Caco-2 (cell line): Measurements from ENCODE around the gene ENOX1. TPM values are rescaled to one million over a fixed set of nuclear protein-coding genes. Genes with fewer than 3 reads are reported as not detected.

ENCODE experiments used
- BruUV-seq: library from RNA; stranded (reverse); fragments of 400-500 nt; replicated peaks from 2 replicates; lab custom pipeline; 2021; lab: Mats Ljungman, UMichigan
- CTCF ChIA-PET: fragments of 300-600 bp; sonication (Branson Sonifier 250); formaldehyde crosslinking; loops from one replicate; lab custom pipeline; 2022; ENCODE audit warnings: antibody characterized with exemption; lab: Charles Lee
- POLR2A ChIA-PET: fragments of 300-600 bp; sonication (Branson Sonifier 250); formaldehyde crosslinking; loops from one replicate; lab custom pipeline; 2022; ENCODE audit warnings: antibody characterized with exemption; lab: Charles Lee
- DNase-seq, 2 experiments: peaks; one replicate each; pipeline versions ENCODE4 v3.0.0 to v3.0.0-alpha.2; 2020 to 2022
- H3K27me3 ChIP-seq: replicated peaks from 2 replicates; pipeline ENCODE4 v1.6.0; 2011; ENCODE audit warnings: low read length; ENCODE audit not compliant: control insufficient read depth, insufficient read depth
- H3K36me3 ChIP-seq: 2 replicates; pipeline ENCODE4 v1.5.1; 2011; ENCODE audit warnings: low read length; ENCODE audit not compliant: control insufficient read depth, insufficient read depth
- H3K4me1 ChIP-seq: fragments of 250-450 bp; sonication (Bioruptor Pico); 2 replicates; pipeline ENCODE4 v1.5.1; 2020; ENCODE audit warnings: mild to moderate bottlenecking
- H3K4me3 ChIP-seq: 2 replicates; pipeline ENCODE4 v1.5.1; 2011; ENCODE audit warnings: low read depth, mild to moderate bottlenecking, control low read depth, low read length
- H3K9me3 ChIP-seq: fragments of 250-450 bp; sonication (Bioruptor Pico); 2 replicates; pipeline ENCODE4 v1.5.1; 2020; ENCODE audit warnings: mild to moderate bottlenecking, moderate library complexity
- H3K27ac Mint-ChIP-seq: one replicate; pipeline ENCODE4 v1.8.0; 2022; ENCODE audit warnings: mixed read lengths; ENCODE audit not compliant: unreplicated experiment
- H3K27me3 Mint-ChIP-seq: one replicate; pipeline ENCODE4 v1.8.0; 2022; ENCODE audit warnings: mixed read lengths; ENCODE audit not compliant: insufficient read depth, unreplicated experiment
- H3K36me3 Mint-ChIP-seq: one replicate; pipeline ENCODE4 v1.8.0; 2022; ENCODE audit warnings: mild to moderate bottlenecking, mixed read lengths; ENCODE audit not compliant: insufficient read depth, unreplicated experiment
- H3K4me1 Mint-ChIP-seq: one replicate; pipeline ENCODE4 v1.8.0; 2022; ENCODE audit warnings: low read depth, mixed read lengths; ENCODE audit not compliant: unreplicated experiment
- H3K4me3 Mint-ChIP-seq: one replicate; pipeline ENCODE4 v1.8.0; 2022; ENCODE audit warnings: mild to moderate bottlenecking, moderate library complexity, mixed read lengths; ENCODE audit not compliant: unreplicated experiment
- H3K9me3 Mint-ChIP-seq: one replicate; pipeline ENCODE4 v1.8.0; 2022; ENCODE audit warnings: mixed read lengths; ENCODE audit not compliant: unreplicated experiment
- intact Hi-C: fragments of 100-400 bp; cut with micrococcal nuclease; formaldehyde crosslinking; loops from one replicate; pipeline ENCODE4 v1.10.0; 2022; ENCODE audit not compliant: unreplicated experiment
- total RNA-seq: library from RNA; stranded (reverse); gene quantifications from 2 replicates; pipeline ENCODE4 v1.2.3, GENCODE V29; 2022
- TF ChIP-seq, protein P1 (sequence below), 2 experiments: fragments of 200-600 bp in 1 of 2; IDR thresholded peaks; 1 replicate in 1 of 2; 2 replicates in 1 of 2; pipeline versions ENCODE4 v1.5.1 to v1.8.0; 2011 to 2022; ENCODE audit warnings: antibody characterized with exemption in 1 of 2, control low read depth in 1 of 2, inconsistent platforms in 1 of 2, low read depth in 1 of 2, low read length in 1 of 2, mild to moderate bottlenecking in 1 of 2, moderate library complexity in 1 of 2; ENCODE audit not compliant: insufficient read depth in 1 of 2, severe bottlenecking in 1 of 2, unreplicated experiment in 1 of 2

Gene ENOX1
- total RNA-seq, 1 experiment from 2014 or later: 9.1 TPM

GRCh38 chr13:43464578-43465264, 322.1 kb downstream of the ENOX1 start:
- BruUV-seq: no TSS peak
- DNase-seq: no peak
- Mint-ChIP-seq H3K4me1 (no peaks in the 10 kb centered on the region), H3K36me3 (no peaks in the 10 kb centered on the region), H3K27ac (no peak overlapping the region), H3K4me3 (no peak overlapping the region), H3K9me3 (no peaks in the 10 kb centered on the region), H3K27me3 (no peaks in the 10 kb centered on the region)
- CTCF ChIA-PET: no interaction called here
- H3K36me3 ChIP-seq: no peaks in the 10 kb centered on the region
- no peaks in the 10 kb centered on the region for H3K9me3 ChIP-seq
- no peaks in the 10 kb centered on the region for H3K27me3 ChIP-seq
- no peak overlapping the region for H3K4me3 ChIP-seq
- no peaks in the 10 kb centered on the region for H3K4me1 ChIP-seq
- POLR2A ChIA-PET: no interaction called here
- TF ChIP-seq, protein P1, sequence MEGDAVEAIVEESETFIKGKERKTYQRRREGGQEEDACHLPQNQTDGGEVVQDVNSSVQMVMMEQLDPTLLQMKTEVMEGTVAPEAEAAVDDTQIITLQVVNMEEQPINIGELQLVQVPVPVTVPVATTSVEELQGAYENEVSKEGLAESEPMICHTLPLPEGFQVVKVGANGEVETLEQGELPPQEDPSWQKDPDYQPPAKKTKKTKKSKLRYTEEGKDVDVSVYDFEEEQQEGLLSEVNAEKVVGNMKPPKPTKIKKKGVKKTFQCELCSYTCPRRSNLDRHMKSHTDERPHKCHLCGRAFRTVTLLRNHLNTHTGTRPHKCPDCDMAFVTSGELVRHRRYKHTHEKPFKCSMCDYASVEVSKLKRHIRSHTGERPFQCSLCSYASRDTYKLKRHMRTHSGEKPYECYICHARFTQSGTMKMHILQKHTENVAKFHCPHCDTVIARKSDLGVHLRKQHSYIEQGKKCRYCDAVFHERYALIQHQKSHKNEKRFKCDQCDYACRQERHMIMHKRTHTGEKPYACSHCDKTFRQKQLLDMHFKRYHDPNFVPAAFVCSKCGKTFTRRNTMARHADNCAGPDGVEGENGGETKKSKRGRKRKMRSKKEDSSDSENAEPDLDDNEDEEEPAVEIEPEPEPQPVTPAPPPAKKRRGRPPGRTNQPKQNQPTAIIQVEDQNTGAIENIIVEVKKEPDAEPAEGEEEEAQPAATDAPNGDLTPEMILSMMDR (IDR thresholded peaks at IDR 0.05; ENCODE audit: insufficient read depth in 1 of 2, low read depth in 1 of 2, low read length in 1 of 2, severe bottlenecking in 1 of 2, unreplicated experiment in 1 of 2): no peak
- intact Hi-C loops: no loop called here

GRCh38 chr13:43448605-43449336, 338.0 kb downstream of the ENOX1 start:
- H3K27me3 ChIP-seq: no peaks in the 10 kb centered on the region
- Mint-ChIP-seq H3K4me3 (no peak overlapping the region), H3K27ac (no peak overlapping the region), H3K4me1 (peaks cover 9% of the 10 kb centered on the region), H3K36me3 (peaks cover 5% of the 10 kb centered on the region), H3K9me3 (no peaks in the 10 kb centered on the region), H3K27me3 (no peaks in the 10 kb centered on the region)
- H3K4me3 ChIP-seq: no peak overlapping the region
- BruUV-seq: no TSS peak
- ChIA-PET CTCF (no interaction called here), POLR2A (no interaction called here)
- H3K9me3 ChIP-seq: no peaks in the 10 kb centered on the region
- intact Hi-C loops: no loop called here
- no peaks in the 10 kb centered on the region for H3K36me3 ChIP-seq
- TF ChIP-seq, protein P1 (IDR thresholded peaks at IDR 0.05; ENCODE audit: insufficient read depth in 1 of 2, low read depth in 1 of 2, low read length in 1 of 2, severe bottlenecking in 1 of 2, unreplicated experiment in 1 of 2): no peak
- H3K4me1 ChIP-seq: no peaks in the 10 kb centered on the region
- no peak for DNase-seq

DNA sequence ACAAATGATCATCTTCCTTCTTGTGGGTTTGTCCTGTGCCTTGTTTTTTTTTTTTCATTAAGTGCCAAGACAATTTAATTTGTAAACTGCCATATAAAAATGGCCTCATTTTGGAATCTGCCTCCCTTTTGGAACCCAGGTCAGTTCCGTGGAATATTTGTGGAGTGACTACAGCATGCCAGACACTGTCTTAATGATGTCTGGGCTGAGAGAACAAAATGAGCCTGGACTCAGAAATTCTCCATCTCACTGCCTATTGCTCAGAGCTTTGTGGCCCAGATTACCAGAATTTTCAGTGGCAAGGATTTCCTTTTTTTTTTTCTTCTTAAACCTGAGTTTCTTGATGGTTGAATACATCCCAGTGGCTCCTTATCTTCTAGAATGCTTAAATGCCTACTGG, 340.6 kb downstream of the ENOX1 start:
- Histone ChIP-seq H3K36me3 (no peaks in the 10 kb centered on the region), H3K27me3 (no peaks in the 10 kb centered on the region), H3K9me3 (no peaks in the 10 kb centered on the region), H3K4me1 (no peaks in the 10 kb centered on the region), H3K4me3 (no peak overlapping the region)
- no peak overlapping the region for H3K27ac Mint-ChIP-seq
- H3K4me3 Mint-ChIP-seq: no peak overlapping the region
- POLR2A ChIA-PET: interaction anchor here (0.7 kb wide), 1 partner anchor 50 kb away, joined by 5 read pairs; no protein-coding TSS in a partner anchor
- TF ChIP-seq, protein P1 (IDR thresholded peaks at IDR 0.05; ENCODE audit: insufficient read depth in 1 of 2, low read depth in 1 of 2, low read length in 1 of 2, severe bottlenecking in 1 of 2, unreplicated experiment in 1 of 2): no peak
- H3K9me3 Mint-ChIP-seq: no peaks in the 10 kb centered on the region
- intact Hi-C loops: no loop called here
- no TSS peak for BruUV-seq
- CTCF ChIA-PET: no interaction called here
- no peaks in the 10 kb centered on the region for H3K27me3 Mint-ChIP-seq
- peaks cover 9% of the 10 kb centered on the region for H3K4me1 Mint-ChIP-seq
- DNase-seq: no peak
- peaks cover 5% of the 10 kb centered on the region for H3K36me3 Mint-ChIP-seq
